Measurements from ENCODE around the gene CHAT. TPM values are rescaled to one million over a fixed set of nuclear protein-coding genes. Genes with fewer than 3 reads are reported as not detected.

The CHAT gene
- total RNA-seq, 1 experiment from 2014 or later: 0.18 TPM

- peaks cover 22% of the 10 kb centered on the region for H3K4me1 ChIP-seq
- ChIA-PET CTCF (interaction anchor here (1.2 to 1.7 kb wide), 2 partner anchors 16 to 25 kb away, joined by 3 to 6 read pairs; no protein-coding TSS in a partner anchor), POLR2A (no interaction called here)
- intact Hi-C loops (cut with micrococcal nuclease; ENCODE audit: unreplicated experiment): no loop called here
- Mint-ChIP-seq H3K27me3 (ENCODE audit: insufficient read depth, unreplicated experiment) (peaks cover 2% of the 10 kb centered on the region), H3K9me3 (ENCODE audit: unreplicated experiment) (peaks cover 21% of the 10 kb centered on the region), H3K36me3 (ENCODE audit: insufficient read depth, unreplicated experiment) (peaks cover 9% of the 10 kb centered on the region), H3K4me1 (ENCODE audit: low read depth, unreplicated experiment) (peaks cover 7% of the 10 kb centered on the region), H3K4me3 (ENCODE audit: unreplicated experiment) (no peak overlapping the region), H3K27ac (ENCODE audit: unreplicated experiment) (no peak overlapping the region)
- no peaks in the 10 kb centered on the region for H3K27me3 ChIP-seq (replicated peaks; ENCODE audit: control insufficient read depth, insufficient read depth, low read length)
- DNase-seq: no peak
- BruUV-seq (replicated peaks): no TSS peak
- no peak overlapping the region for H3K4me3 ChIP-seq (ENCODE audit: low read depth, low read length)
- H3K9me3 ChIP-seq: peaks cover 10% of the 10 kb centered on the region; the same call in 1 of the 2 replicates
- no peaks in the 10 kb centered on the region for H3K36me3 ChIP-seq (ENCODE audit: control insufficient read depth, insufficient read depth, low read length)
- no peak for TF ChIP-seq CTCF (IDR thresholded peaks at IDR 0.05; ENCODE audit: insufficient read depth in 1 of 2, low read depth in 1 of 2, low read length in 1 of 2, severe bottlenecking in 1 of 2, unreplicated experiment in 1 of 2)
Measured at GRCh38 chr10:49568235-49568634, 45.6 kb upstream of the CHAT start.

GRCh38 chr10:49569031-49569631 is 44.7 kb upstream of the CHAT start:
- Mint-ChIP-seq H3K4me1 (ENCODE audit: low read depth, unreplicated experiment) (peaks cover 7% of the 10 kb centered on the region), H3K27me3 (ENCODE audit: insufficient read depth, unreplicated experiment) (peaks cover 2% of the 10 kb centered on the region), H3K9me3 (ENCODE audit: unreplicated experiment) (peaks cover 21% of the 10 kb centered on the region), H3K36me3 (ENCODE audit: insufficient read depth, unreplicated experiment) (peaks cover 9% of the 10 kb centered on the region), H3K4me3 (ENCODE audit: unreplicated experiment) (peak overlapping the region; percentile 3), H3K27ac (ENCODE audit: unreplicated experiment) (peak overlapping the region; percentile 46)
- intact Hi-C loops (cut with micrococcal nuclease; ENCODE audit: unreplicated experiment): no loop called here
- peak in 1 of 2 experiments; percentile 51 for DNase-seq
- ChIA-PET CTCF (interaction anchor here (1.7 kb wide), 1 partner anchor 17 kb away, joined by 6 read pairs; no protein-coding TSS in a partner anchor), POLR2A (interaction anchor here (0.5 kb wide), 1 partner anchor 9 kb away, joined by 3 read pairs; no protein-coding TSS in a partner anchor)
- Histone ChIP-seq H3K9me3 (peaks cover 10% of the 10 kb centered on the region; the same call in 1 of the 2 replicates), H3K27me3 (replicated peaks; ENCODE audit: control insufficient read depth, insufficient read depth, low read length) (no peaks in the 10 kb centered on the region), H3K36me3 (ENCODE audit: control insufficient read depth, insufficient read depth, low read length) (no peaks in the 10 kb centered on the region), H3K4me3 (ENCODE audit: low read depth, low read length) (no peak overlapping the region), H3K4me1 (peaks cover 22% of the 10 kb centered on the region)
- no peak for TF ChIP-seq CTCF (IDR thresholded peaks at IDR 0.05; ENCODE audit: insufficient read depth in 1 of 2, low read depth in 1 of 2, low read length in 1 of 2, severe bottlenecking in 1 of 2, unreplicated experiment in 1 of 2)
- BruUV-seq (replicated peaks): no TSS peak

- no peaks in the 10 kb centered on the region for H3K36me3 ChIP-seq (ENCODE audit: control insufficient read depth, insufficient read depth, low read length)
- peaks cover 21% of the 10 kb centered on the region for H3K9me3 Mint-ChIP-seq (ENCODE audit: unreplicated experiment)
- no peaks in the 10 kb centered on the region for H3K27me3 ChIP-seq (replicated peaks; ENCODE audit: control insufficient read depth, insufficient read depth, low read length)
- peaks cover 7% of the 10 kb centered on the region for H3K4me1 Mint-ChIP-seq (ENCODE audit: low read depth, unreplicated experiment)
- no peak for DNase-seq
- POLR2A ChIA-PET: no interaction called here
- H3K4me1 ChIP-seq: peaks cover 22% of the 10 kb centered on the region
- intact Hi-C loops (cut with micrococcal nuclease; ENCODE audit: unreplicated experiment): no loop called here
- peaks cover 10% of the 10 kb centered on the region; the same call in 1 of the 2 replicates for H3K9me3 ChIP-seq
- H3K27me3 Mint-ChIP-seq (ENCODE audit: insufficient read depth, unreplicated experiment): no peaks in the 10 kb centered on the region
- H3K27ac Mint-ChIP-seq (ENCODE audit: unreplicated experiment): no peak overlapping the region
- no peak overlapping the region for H3K4me3 ChIP-seq (ENCODE audit: low read depth, low read length)
- no peak overlapping the region for H3K4me3 Mint-ChIP-seq (ENCODE audit: unreplicated experiment)
- no peak for TF ChIP-seq CTCF (IDR thresholded peaks at IDR 0.05; ENCODE audit: insufficient read depth in 1 of 2, low read depth in 1 of 2, low read length in 1 of 2, severe bottlenecking in 1 of 2, unreplicated experiment in 1 of 2)
- peaks cover 9% of the 10 kb centered on the region for H3K36me3 Mint-ChIP-seq (ENCODE audit: insufficient read depth, unreplicated experiment)
- no TSS peak for BruUV-seq (replicated peaks)
- CTCF ChIA-PET: no interaction called here
Measured at GRCh38 chr10:49571388-49571787, 42.4 kb upstream of the CHAT start.

Measured in Caco-2 (cell line).